WERI-Rb-1 (cell line): ENCODE results near the gene DOCK7.

Source experiments
- DNase-seq: peaks from one replicate; pipeline ENCODE4 v3.0.0-alpha.2; 2020
- H3K27ac ChIP-seq: fragments of 250-450 bp; sonication (Bioruptor Pico); 2 replicates; pipeline ENCODE4 v1.5.1; 2020; ENCODE audit warnings: mild to moderate bottlenecking, moderate library complexity
- H3K27me3 ChIP-seq: fragments of 250-450 bp; sonication (Bioruptor Pico); 2 replicates; pipeline ENCODE4 v1.5.1; 2021; ENCODE audit warnings: mild to moderate bottlenecking, low read depth, moderate library complexity; ENCODE audit not compliant: insufficient read depth, severe bottlenecking
- H3K36me3 ChIP-seq: fragments of 250-450 bp; sonication (Bioruptor Pico); 2 replicates; pipeline ENCODE4 v1.5.1; 2020; ENCODE audit warnings: mild to moderate bottlenecking, moderate library complexity
- H3K4me3 ChIP-seq: 2 replicates; pipeline ENCODE4 v1.5.1; 2011; ENCODE audit warnings: low read depth, mild to moderate bottlenecking, control low read depth, low read length
- H3K9me3 ChIP-seq: fragments of 250-450 bp; sonication (Bioruptor Pico); 2 replicates; pipeline ENCODE4 v1.5.1; 2021; ENCODE audit warnings: mild to moderate bottlenecking, moderate library complexity; ENCODE audit not compliant: severe bottlenecking
- CTCF ChIP-seq: IDR thresholded peaks from 2 replicates; pipeline ENCODE4 v1.5.1; 2011; ENCODE audit warnings: low read depth, mild to moderate bottlenecking, control low read depth, inconsistent platforms, low read length

DOCK7 gene

GRCh38 chr1:62595647-62596046 is 92.5 kb downstream of the DOCK7 start:
- DNase-seq, result no peak
- Histone ChIP-seq H3K27ac (no peak overlapping the region), H3K4me3 (no peak overlapping the region)

GRCh38 chr1:62593825-62594394 is 94.3 kb downstream of the DOCK7 start:
- no peak overlapping the region for H3K4me3 ChIP-seq
- H3K36me3 ChIP-seq, result 0 out of 2 replicates have a peak, but pooled peaks cover 3% of the 10 kb centered on the region
- no peak overlapping the region for H3K27ac ChIP-seq
- no peaks in the 10 kb centered on the region for H3K27me3 ChIP-seq
- no peak for DNase-seq
- no peak for TF ChIP-seq CTCF
- no peaks in the 10 kb centered on the region for H3K9me3 ChIP-seq

More at GRCh38 chr1:62595647-62596046, 92.5 kb downstream of the DOCK7 start:
- 0 out of 2 replicates have a peak, but pooled peaks cover 3% of the 10 kb centered on the region for H3K36me3 ChIP-seq
- H3K9me3 ChIP-seq, result no peaks in the 10 kb centered on the region
- TF ChIP-seq CTCF, result no peak
- H3K27me3 ChIP-seq, result no peaks in the 10 kb centered on the region

GRCh38 chr1:62590970-62591368 is 97.2 kb downstream of the DOCK7 start:
- no peak for DNase-seq
- no peak for TF ChIP-seq CTCF
- H3K27ac ChIP-seq, result no peak overlapping the region
- H3K9me3 ChIP-seq, result no peaks in the 10 kb centered on the region
- no peaks in the 10 kb centered on the region; the same call in 1 of the 2 replicates for H3K36me3 ChIP-seq
- H3K4me3 ChIP-seq, result no peak overlapping the region
- H3K27me3 ChIP-seq, result no peaks in the 10 kb centered on the region

- no peaks in the 10 kb centered on the region for H3K9me3 ChIP-seq
- H3K36me3 ChIP-seq, result no peaks in the 10 kb centered on the region; the same call in 1 of the 2 replicates
- no peak for TF ChIP-seq CTCF
- H3K27ac ChIP-seq, result no peak overlapping the region
- no peak for DNase-seq
- H3K4me3 ChIP-seq, result no peak overlapping the region
- no peaks in the 10 kb centered on the region for H3K27me3 ChIP-seq
Measured at GRCh38 chr1:62590255-62590969, 97.8 kb downstream of the DOCK7 start.

- no peaks in the 10 kb centered on the region for H3K9me3 ChIP-seq
- DNase-seq, result no peak
- no peaks in the 10 kb centered on the region for H3K27me3 ChIP-seq
- TF ChIP-seq CTCF, result no peak
- no peak overlapping the region for H3K4me3 ChIP-seq
- no peaks in the 10 kb centered on the region; the same call in 1 of the 2 replicates for H3K36me3 ChIP-seq
- H3K27ac ChIP-seq, result no peak overlapping the region
Measured at GRCh38 chr1:62589321-62589720, 98.9 kb downstream of the DOCK7 start.

GRCh38 chr1:62588000-62588399 is 100.2 kb downstream of the DOCK7 start:
- H3K27me3 ChIP-seq, result no peaks in the 10 kb centered on the region
- no peak overlapping the region for H3K27ac ChIP-seq
- H3K36me3 ChIP-seq, result no peaks in the 10 kb centered on the region; the same call in 1 of the 2 replicates
- no peak for DNase-seq
- no peak for TF ChIP-seq CTCF
- H3K9me3 ChIP-seq, result no peaks in the 10 kb centered on the region
- H3K4me3 ChIP-seq, result no peak overlapping the region
